Mesodermal cell (in vitro differentiated cells): ENCODE measurements around the gene MPP3.

Experiments
- H3K27ac ChIP-seq: 2 replicates; pipeline ENCODE4 v1.7.0; 2013; ENCODE audit warnings: mild to moderate bottlenecking, low read depth, low read length, moderate library complexity; ENCODE audit not compliant: severe bottlenecking
- H3K36me3 ChIP-seq: 2 replicates; pipeline ENCODE4 v1.7.1; 2013; ENCODE audit warnings: mild to moderate bottlenecking, low read length, moderate library complexity; ENCODE audit not compliant: control insufficient read depth, insufficient read depth
- H3K4me1 ChIP-seq: one replicate; pipeline ENCODE4 v1.7.1; 2013; ENCODE audit warnings: mild to moderate bottlenecking, low read length; ENCODE audit not compliant: insufficient read depth, control insufficient read depth, poor library complexity, severe bottlenecking
- H3K4me3 ChIP-seq: 2 replicates; pipeline ENCODE4 v1.7.0; 2013; ENCODE audit warnings: low read length, control low read depth, mild to moderate bottlenecking; ENCODE audit not compliant: insufficient read depth, poor library complexity, severe bottlenecking; ENCODE audit errors: extremely low read depth
- H3K9me3 ChIP-seq: 2 replicates; pipeline ENCODE4 v1.7.1; 2013; ENCODE audit warnings: mild to moderate bottlenecking, low read length, moderate library complexity; ENCODE audit not compliant: control insufficient read depth
- WGBS, 2 experiments: methylation state at CpG; one replicate each; pipeline ENCODE4 v1.1.5; 2013; ENCODE audit warnings: missing lambda C conversion rate in 2 of 2; ENCODE audit not compliant: insufficient coverage in 2 of 2; 5-methylcytosine and 5-hydroxymethylcytosine counted together

MPP3 gene

DNA sequence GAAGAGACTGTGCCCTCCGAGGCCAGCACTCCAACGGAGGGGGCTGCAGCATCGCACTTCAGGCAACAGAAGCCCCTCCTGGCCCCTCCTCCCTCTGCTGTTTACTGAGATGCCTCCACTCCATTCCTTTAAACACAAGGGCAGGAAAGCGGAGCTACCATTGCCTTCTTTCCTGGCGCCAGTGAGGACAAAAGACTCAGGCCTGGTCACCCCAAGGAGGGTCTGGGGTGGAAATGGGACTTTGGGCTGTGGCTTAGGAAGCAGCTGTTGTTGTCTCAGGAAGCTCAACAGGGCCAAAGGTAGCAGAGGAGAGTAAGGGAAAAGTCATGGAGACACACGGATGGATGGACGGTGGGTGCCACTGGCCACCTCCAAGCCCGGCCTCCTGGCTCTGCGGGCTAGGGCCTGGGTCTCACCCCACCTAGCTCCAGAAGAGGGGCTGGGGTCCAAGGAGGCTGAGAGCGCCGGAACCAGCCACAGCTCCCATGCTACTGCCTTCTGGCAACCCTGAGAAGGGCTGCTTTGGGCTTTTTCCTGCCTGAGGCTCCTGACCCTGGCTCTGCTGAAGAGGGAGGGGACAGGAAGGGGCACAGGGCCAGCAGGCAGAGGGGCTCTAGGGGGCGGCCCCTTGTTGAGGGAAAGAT, 25.1 kb upstream of the MPP3 start:
- WGBS, 2 experiments: 79 to 84% methylated on average over 6 to 10 of the region's 12 CpGs
- no peak overlapping the region for H3K27ac ChIP-seq
- no peaks in the 10 kb centered on the region for H3K9me3 ChIP-seq
- H3K4me3 ChIP-seq: no peak overlapping the region
- H3K36me3 ChIP-seq: no peaks in the 10 kb centered on the region
- no peaks in the 10 kb centered on the region for H3K4me1 ChIP-seq

DNA sequence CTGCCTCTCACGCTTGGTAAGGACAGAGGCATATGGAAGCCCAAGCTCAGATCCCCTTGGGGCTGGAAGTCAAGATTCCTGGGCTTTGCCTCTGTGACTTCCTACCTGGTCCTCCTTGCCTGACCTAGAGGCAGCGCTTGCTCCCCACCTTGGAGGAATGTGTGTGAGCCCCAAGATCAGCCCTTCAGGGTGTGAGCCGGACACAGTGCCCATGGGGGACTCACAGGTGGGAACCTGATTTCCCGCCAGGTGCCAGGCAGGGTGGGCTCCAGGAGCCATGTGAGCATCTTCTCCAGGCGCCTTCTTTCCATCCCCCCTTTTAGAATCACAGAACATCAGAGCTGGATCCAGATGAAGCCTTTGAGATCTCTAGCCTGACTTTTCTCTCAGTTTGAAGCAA, 24.2 kb upstream of the MPP3 start:
- no peak overlapping the region for H3K4me3 ChIP-seq
- 86 to 100% methylated on average over 3 to 5 of the region's 5 CpGs for WGBS, 2 experiments
- no peaks in the 10 kb centered on the region for H3K9me3 ChIP-seq
- H3K4me1 ChIP-seq: no peaks in the 10 kb centered on the region
- H3K27ac ChIP-seq: no peak overlapping the region
- no peaks in the 10 kb centered on the region for H3K36me3 ChIP-seq

DNA sequence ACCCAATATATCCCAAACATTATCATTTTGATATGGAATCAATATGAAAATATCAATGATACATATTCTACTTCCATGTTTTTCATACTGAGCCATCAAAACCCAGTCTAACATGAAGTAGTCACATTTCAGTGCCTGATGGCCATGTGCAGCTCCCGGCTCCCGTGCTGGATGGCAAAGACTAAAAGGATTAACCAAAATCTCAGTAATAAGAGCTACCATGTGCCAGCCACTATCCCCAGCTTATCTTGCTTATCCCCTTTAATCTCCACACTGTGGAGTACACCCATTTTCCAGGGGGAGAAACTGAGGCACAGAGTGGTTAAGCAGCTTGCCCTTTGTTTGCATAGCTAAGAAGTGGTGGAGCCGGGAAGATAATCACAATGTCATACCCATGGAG, 23.2 kb upstream of the MPP3 start:
- WGBS, 2 experiments: 91 to 96% methylated on average over 3 of the region's 3 CpGs
- H3K9me3 ChIP-seq: no peaks in the 10 kb centered on the region
- no peaks in the 10 kb centered on the region for H3K36me3 ChIP-seq
- H3K4me1 ChIP-seq: no peaks in the 10 kb centered on the region
- no peak overlapping the region for H3K4me3 ChIP-seq
- H3K27ac ChIP-seq: no peak overlapping the region

DNA sequence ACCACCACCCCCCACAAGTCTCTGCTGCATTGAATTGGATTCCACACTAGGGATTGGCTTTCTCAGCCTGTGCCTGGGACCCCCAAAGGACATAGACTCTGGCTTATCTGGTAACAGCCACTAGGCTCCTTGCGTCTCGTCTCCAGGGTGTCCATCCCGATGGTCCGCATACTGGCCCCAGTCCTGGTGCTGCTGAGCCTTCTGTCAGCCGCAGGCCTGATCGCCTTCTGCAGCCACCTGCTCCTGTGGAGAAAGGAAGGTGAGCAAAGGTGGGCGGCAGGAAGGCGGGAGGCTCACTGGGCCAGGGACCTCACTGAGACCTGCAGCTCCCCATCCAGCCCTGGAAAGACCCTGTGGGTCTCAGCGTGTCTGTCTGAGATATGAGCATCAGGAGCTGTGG, 22.1 kb upstream of the MPP3 start:
- H3K4me3 ChIP-seq: no peak overlapping the region
- H3K36me3 ChIP-seq: no peaks in the 10 kb centered on the region
- no peaks in the 10 kb centered on the region for H3K4me1 ChIP-seq
- H3K9me3 ChIP-seq: no peaks in the 10 kb centered on the region
- WGBS, 2 experiments: 92 to 95% methylated on average over 7 to 9 of the region's 9 CpGs
- no peak overlapping the region for H3K27ac ChIP-seq

DNA sequence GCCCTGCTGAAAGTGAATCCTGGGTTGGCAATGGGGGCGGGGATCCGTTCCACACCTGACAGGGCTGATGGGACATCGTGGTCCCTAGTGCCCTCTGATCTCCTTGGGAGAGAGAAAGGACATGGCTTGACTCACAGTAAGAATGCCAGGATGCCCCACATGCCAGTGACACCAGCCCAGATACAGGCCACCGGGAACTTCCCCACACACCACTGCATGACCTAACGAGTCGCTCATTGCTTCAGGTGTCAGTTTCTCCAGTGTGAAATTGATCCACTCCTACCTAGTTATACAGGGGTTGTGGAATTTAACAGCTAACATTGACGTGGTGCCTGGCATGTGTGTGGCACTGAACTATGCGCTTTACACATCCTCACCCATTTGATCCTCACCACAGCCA, 21.6 kb upstream of the MPP3 start:
- Histone ChIP-seq H3K4me1 (no peaks in the 10 kb centered on the region), H3K9me3 (no peaks in the 10 kb centered on the region), H3K4me3 (no peak overlapping the region), H3K27ac (no peak overlapping the region), H3K36me3 (no peaks in the 10 kb centered on the region)
- WGBS, 2 experiments: 69 to 77% methylated on average over 3 to 6 of the region's 8 CpGs

DNA sequence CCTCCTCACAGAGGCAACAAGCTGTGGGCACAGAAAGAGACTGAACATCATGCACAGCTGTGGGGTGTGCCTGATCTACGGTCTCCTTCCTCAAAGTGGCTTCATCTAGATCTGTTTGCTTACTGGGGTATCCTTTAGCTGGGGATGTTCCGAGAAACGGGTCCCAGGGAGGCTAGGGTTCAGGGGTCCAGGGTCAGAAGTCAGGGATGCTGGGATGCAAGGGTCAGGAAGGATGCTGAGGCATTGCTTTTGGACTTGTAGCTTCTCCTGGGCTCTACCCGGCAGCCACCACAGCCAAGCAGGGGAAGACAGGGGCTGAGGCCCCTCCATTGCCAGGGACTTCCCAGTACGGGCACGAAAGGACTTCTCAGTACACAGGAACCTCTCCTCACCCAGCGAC, 20.6 kb upstream of the MPP3 start:
- WGBS, 2 experiments: 84 to 96% methylated on average over 4 to 7 of the region's 7 CpGs
- no peak overlapping the region for H3K27ac ChIP-seq
- no peaks in the 10 kb centered on the region for H3K36me3 ChIP-seq
- H3K4me3 ChIP-seq: no peak overlapping the region
- H3K9me3 ChIP-seq: no peaks in the 10 kb centered on the region
- no peaks in the 10 kb centered on the region for H3K4me1 ChIP-seq

DNA sequence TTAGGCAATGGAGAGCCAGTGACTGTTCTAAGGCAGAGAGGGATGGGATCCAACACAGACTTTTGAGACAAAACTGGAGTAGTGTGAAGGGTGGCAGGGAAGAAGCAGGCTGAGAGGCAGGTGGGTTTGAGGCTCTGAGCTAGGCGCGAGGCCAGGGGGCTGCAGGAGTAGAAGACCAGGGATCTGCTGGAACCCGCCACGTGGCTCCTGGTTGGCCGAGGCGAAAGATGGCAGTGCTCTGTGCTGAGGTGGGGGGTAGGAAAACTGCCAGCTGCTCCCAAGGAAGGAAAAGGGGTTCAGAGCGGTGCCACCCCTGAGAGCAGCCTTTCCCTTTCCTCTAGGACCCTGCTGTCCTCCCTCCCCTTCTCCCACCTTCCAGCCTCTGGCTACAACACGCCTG, 19.6 kb upstream of the MPP3 start:
- H3K9me3 ChIP-seq: no peaks in the 10 kb centered on the region
- H3K36me3 ChIP-seq: no peaks in the 10 kb centered on the region
- no peaks in the 10 kb centered on the region for H3K4me1 ChIP-seq
- H3K4me3 ChIP-seq: no peak overlapping the region
- no peak overlapping the region for H3K27ac ChIP-seq
- WGBS, 2 experiments: 91 to 97% methylated on average over 6 of the region's 8 CpGs

DNA sequence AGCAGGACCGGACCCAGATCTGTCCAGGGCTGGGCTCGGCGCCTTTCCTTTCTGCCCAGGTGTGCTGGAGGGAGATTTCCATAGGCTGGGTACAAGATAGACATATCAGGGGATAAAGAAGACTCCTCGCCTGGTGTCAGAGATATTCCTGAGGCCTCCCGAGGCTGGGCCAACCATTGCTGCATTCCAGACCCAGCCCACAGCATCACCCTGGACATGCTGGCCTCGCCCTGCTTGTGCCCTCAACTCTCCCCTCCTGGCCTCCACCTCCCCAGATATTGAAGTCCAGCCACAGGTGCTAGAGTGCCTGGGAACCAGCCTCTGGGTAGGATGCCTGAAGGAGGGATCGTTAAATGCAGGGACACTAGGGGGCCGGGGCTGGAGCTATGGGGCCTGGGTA, 16.2 kb upstream of the MPP3 start:
- Histone ChIP-seq H3K27ac (no peak overlapping the region), H3K4me3 (no peak overlapping the region), H3K36me3 (no peaks in the 10 kb centered on the region), H3K9me3 (no peaks in the 10 kb centered on the region), H3K4me1 (no peaks in the 10 kb centered on the region)
- 85 to 93% methylated on average over 3 to 8 of the region's 8 CpGs for WGBS, 2 experiments

DNA sequence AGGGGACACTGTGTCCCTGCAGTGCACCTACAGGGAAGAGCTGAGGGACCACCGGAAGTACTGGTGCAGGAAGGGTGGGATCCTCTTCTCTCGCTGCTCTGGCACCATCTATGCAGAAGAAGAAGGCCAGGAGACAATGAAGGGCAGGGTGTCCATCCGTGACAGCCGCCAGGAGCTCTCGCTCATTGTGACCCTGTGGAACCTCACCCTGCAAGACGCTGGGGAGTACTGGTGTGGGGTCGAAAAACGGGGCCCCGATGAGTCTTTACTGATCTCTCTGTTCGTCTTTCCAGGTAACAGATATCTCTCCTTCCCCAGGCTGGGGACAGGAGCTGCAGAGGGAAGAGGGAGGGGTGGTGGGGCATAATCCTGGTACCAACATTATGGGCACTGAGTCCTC, 15.7 kb upstream of the MPP3 start:
- Histone ChIP-seq H3K36me3 (no peaks in the 10 kb centered on the region), H3K9me3 (no peaks in the 10 kb centered on the region), H3K4me1 (no peaks in the 10 kb centered on the region), H3K4me3 (no peak overlapping the region), H3K27ac (no peak overlapping the region)
- WGBS, 2 experiments: 95% methylated on average over 9 of the region's 10 CpGs

DNA sequence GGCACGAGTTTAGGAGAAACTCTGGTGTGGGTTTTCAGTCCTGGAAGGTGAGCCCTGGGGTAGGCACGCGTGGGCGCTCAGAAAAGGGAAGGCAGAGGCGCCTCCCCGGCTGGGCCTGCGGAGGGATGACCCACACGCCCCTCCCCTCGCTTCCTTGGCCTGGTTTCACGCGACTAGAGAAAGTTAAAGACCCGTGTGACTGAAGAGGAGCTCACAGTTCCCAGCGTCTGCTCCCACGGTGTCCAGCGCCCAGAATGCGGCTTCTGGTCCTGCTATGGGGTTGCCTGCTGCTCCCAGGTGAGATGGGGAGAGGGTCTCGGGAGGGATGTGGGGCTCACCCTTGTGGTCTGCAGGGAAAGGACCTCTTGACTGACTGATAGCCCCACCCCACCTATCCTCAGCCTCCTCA, 14.0 kb upstream of the MPP3 start, which contains the start of gene CD300LG:
Gene CD300LG, plus strand, starts transcription at position 214 of the 409 bp plus-strand sequence. Its CDS starts 41 bp downstream, at position 255.
- Histone ChIP-seq H3K27ac (no peak within 1 kb of the TSS), H3K36me3 (no peaks in the 10 kb centered on the region), H3K9me3 (no peaks in the 10 kb centered on the region), H3K4me1 (no peaks in the 10 kb centered on the region), H3K4me3 (no peak within 1 kb of the TSS)
- 55% methylated on average over 15 to 16 of the region's 17 CpGs for WGBS, 2 experiments

DNA sequence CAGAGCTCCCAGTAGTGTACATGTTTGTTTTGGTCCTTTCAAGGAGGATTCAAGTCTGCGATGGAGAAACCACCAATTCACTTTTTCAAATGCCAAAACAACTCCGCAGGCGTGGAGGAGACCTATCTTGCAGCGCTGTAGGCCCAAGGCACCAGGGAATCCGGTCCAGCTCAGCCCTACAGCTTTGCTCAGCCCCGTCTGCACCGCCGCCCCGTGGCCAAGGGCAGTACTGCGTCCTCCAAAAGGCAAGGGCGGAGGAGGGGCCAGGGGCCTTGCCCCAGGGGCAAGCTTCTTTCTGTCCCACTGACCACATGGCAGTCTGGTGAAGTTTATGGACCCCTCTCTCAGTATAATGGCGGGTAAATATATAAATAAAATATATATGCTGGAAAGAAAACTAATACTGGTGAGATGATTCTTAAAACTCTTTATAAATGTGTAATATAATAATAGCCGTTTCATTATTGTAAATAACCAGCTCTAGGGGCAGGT, 13.3 kb upstream of the MPP3 start:
- Histone ChIP-seq H3K4me3 (no peak overlapping the region), H3K27ac (no peak overlapping the region), H3K36me3 (no peaks in the 10 kb centered on the region), H3K4me1 (no peaks in the 10 kb centered on the region), H3K9me3 (no peaks in the 10 kb centered on the region)
- 0 to 2% methylated on average over 6 to 8 of the region's 13 CpGs for WGBS, 2 experiments
